ENCODE results near the gene SORCS2. TPM values are rescaled to one million over a fixed set of nuclear protein-coding genes. Genes with fewer than 3 reads are reported as not detected.

Gene SORCS2
- total RNA-seq, 2 donors from 2014 or later: 1.0 to 4.4 TPM

DNA sequence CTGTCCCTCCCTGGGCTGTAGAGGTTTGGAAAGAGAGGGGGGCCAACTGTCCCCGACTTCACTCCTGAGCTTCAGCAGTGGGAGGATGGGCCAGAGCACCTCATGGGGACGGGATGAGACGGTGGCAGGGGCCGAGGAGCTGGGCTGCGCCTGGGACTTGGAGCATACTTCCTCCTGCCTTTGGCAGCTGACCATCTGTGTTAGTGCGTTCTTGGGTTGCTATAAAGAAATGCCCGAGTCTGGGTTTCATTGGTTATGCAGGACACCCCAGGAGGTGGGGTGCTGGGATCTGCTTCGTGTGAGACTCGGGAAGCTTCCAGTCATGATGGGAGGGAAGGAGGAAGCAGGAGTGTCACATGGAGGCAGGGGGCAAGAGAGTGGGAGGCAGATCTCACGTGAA is 235.0 kb downstream of the SORCS2 start:
- Histone ChIP-seq H3K4me1 (replicated peaks) (no peaks in the 10 kb centered on the region), H3K36me3 (no peaks in the 10 kb centered on the region), H3K9me3 (no peaks in the 10 kb centered on the region), H3K4me3 (no peak overlapping the region), H3K27ac (no peak overlapping the region), H3K27me3 (replicated peaks; ENCODE audit: insufficient read depth) (no peaks in the 10 kb centered on the region)
- WGBS: 70% methylated on average over 10 of the region's 10 CpGs
- TF ChIP-seq POLR2A (IDR thresholded peaks at IDR 0.05): no peak
- no peak for TF ChIP-seq POLR2AphosphoS5 (IDR thresholded peaks at IDR 0.05)
- TF ChIP-seq, protein P1, sequence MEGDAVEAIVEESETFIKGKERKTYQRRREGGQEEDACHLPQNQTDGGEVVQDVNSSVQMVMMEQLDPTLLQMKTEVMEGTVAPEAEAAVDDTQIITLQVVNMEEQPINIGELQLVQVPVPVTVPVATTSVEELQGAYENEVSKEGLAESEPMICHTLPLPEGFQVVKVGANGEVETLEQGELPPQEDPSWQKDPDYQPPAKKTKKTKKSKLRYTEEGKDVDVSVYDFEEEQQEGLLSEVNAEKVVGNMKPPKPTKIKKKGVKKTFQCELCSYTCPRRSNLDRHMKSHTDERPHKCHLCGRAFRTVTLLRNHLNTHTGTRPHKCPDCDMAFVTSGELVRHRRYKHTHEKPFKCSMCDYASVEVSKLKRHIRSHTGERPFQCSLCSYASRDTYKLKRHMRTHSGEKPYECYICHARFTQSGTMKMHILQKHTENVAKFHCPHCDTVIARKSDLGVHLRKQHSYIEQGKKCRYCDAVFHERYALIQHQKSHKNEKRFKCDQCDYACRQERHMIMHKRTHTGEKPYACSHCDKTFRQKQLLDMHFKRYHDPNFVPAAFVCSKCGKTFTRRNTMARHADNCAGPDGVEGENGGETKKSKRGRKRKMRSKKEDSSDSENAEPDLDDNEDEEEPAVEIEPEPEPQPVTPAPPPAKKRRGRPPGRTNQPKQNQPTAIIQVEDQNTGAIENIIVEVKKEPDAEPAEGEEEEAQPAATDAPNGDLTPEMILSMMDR (IDR thresholded peaks at IDR 0.05): no peak
- DNase-seq (ENCODE audit: low spot score): no peak
- intact Hi-C loops (cut with DNase I): no loop called here

DNA sequence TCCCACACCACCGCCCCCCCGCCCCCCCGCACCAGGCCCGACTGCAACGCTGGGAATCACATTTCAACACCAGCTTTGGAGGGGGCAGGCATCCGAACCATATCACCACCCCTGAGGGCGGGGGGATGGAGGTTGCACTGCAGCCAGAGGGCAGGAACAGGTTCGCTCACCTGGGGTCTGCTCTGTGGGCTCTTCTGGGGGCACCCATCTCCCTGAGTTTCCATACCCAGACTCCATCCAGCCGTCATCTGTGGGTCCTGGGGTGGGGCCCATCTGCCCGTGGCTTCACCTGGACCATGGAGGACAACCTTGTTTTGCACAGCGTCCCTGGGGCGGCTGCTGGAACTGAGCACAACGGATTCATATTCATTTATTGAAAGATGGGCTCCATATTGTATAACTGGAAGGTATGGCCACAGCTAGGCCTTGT is 235.5 kb downstream of the SORCS2 start:
- intact Hi-C loops (cut with DNase I): no loop called here
- H3K27ac ChIP-seq: no peak overlapping the region
- no peaks in the 10 kb centered on the region for H3K4me1 ChIP-seq (replicated peaks)
- H3K9me3 ChIP-seq: no peaks in the 10 kb centered on the region
- no peak for TF ChIP-seq POLR2AphosphoS5 (IDR thresholded peaks at IDR 0.05)
- TF ChIP-seq, protein P1 (IDR thresholded peaks at IDR 0.05): no peak
- no peak for TF ChIP-seq POLR2A (IDR thresholded peaks at IDR 0.05)
- no peak for DNase-seq (ENCODE audit: low spot score)
- H3K36me3 ChIP-seq: no peaks in the 10 kb centered on the region
- H3K4me3 ChIP-seq: no peak overlapping the region
- H3K27me3 ChIP-seq (replicated peaks; ENCODE audit: insufficient read depth): no peaks in the 10 kb centered on the region
- WGBS: 89% methylated on average over 13 of the region's 13 CpGs

DNA sequence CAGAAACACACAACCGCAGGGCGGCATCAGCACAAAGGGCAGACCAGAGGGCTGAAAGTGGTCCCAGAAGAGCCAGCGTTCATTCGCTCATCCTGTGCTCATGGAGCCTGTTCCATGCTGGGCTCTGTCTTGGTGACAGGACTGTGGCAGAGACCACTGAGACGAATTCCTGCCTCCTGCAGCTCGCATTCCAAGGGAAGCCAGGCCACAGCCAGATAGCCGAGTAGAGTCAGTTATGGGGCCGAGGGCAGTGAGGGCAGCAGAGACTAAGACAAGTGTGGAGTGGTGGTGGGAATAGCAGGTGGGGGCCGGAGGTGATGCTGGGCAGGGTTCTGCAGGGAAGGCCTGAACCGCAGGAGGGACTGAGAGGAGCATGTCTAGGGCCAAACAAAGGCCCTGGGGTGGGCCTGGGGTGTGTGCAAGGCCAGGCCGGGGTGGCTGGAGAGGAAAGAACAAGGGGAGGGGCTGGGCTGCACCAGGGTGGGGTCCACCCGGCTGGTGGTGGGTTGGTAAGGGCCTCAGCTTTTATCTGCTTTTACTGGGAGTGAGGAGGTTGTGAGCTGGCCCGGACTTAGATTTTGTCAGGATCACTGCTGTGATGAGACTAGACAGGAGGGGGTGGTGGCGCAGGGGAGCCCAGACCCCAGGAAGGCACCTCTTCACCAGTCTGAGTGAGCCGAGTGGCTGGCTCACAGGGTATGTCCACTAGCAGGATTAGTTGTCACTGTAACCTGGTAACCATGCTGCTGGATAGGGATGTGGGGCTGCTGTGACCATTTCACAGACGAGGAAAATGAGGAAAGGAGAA is 236.1 kb downstream of the SORCS2 start:
- Histone ChIP-seq H3K27ac (no peak overlapping the region), H3K9me3 (no peaks in the 10 kb centered on the region), H3K27me3 (replicated peaks; ENCODE audit: insufficient read depth) (no peaks in the 10 kb centered on the region), H3K4me3 (no peak overlapping the region), H3K4me1 (replicated peaks) (no peaks in the 10 kb centered on the region), H3K36me3 (no peaks in the 10 kb centered on the region)
- 92% methylated on average over 16 of the region's 16 CpGs for WGBS
- TF ChIP-seq POLR2AphosphoS5 (IDR thresholded peaks at IDR 0.05) (no peak), POLR2A (IDR thresholded peaks at IDR 0.05) (no peak)
- TF ChIP-seq, protein P1 (IDR thresholded peaks at IDR 0.05): no peak
- intact Hi-C loops (cut with DNase I): no loop called here
- DNase-seq (ENCODE audit: low spot score): no peak

DNA sequence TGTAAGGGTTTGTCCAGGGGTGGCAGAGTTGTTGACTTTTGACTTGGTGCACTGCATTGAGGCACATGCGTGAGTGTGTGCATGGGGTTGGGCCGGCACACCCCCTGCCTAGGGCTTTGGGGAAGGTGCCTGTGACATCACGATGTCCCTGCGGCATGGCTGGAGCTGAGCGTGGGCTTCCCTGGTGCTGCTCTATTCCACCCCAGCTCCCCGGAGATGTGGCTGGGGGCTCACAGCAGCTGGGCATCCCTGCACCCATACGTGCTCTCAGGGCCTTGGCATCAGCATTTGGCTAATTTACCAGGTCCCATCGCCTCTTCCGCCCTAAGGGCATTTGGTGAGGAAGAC is 236.7 kb downstream of the SORCS2 start:
- H3K27ac ChIP-seq: no peak overlapping the region
- H3K4me3 ChIP-seq: no peak overlapping the region
- no peak for DNase-seq (ENCODE audit: low spot score)
- TF ChIP-seq, protein P1 (IDR thresholded peaks at IDR 0.05): no peak
- TF ChIP-seq POLR2AphosphoS5 (IDR thresholded peaks at IDR 0.05) (no peak), POLR2A (IDR thresholded peaks at IDR 0.05) (no peak)
- no peaks in the 10 kb centered on the region for H3K36me3 ChIP-seq
- no peaks in the 10 kb centered on the region for H3K27me3 ChIP-seq (replicated peaks; ENCODE audit: insufficient read depth)
- no peaks in the 10 kb centered on the region for H3K4me1 ChIP-seq (replicated peaks)
- H3K9me3 ChIP-seq: no peaks in the 10 kb centered on the region
- 92% methylated on average over 8 of the region's 9 CpGs for WGBS
- intact Hi-C loops (cut with DNase I): no loop called here

DNA sequence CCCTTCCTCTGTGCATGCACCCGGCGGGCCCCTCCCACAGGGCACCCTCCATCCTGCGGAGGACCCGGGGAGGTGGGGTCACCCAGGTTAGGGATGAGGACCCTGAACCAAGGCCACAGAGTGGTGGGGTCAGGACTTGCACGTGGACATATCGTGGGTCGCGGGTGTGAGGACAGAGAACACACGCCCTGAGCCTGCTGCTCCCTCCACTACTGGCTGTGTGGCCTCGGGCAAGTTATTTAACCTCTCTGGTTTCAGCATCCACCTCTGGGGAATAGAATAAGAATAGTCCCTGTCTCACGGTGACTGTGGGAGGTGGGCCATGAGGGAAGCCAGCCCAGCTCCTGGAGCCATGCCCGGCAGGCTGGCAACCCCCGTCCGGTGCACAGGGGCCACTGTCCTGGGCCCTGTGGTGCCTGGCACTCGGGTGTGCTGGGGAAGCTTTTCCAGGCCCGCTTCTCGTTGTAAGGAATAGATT is 237.3 kb downstream of the SORCS2 start:
- Histone ChIP-seq H3K36me3 (no peaks in the 10 kb centered on the region), H3K4me1 (replicated peaks) (no peaks in the 10 kb centered on the region), H3K27ac (no peak overlapping the region), H3K27me3 (replicated peaks; ENCODE audit: insufficient read depth) (no peaks in the 10 kb centered on the region), H3K4me3 (no peak overlapping the region), H3K9me3 (no peaks in the 10 kb centered on the region)
- WGBS: 80% methylated on average over 17 of the region's 17 CpGs
- intact Hi-C loops (cut with DNase I): no loop called here
- TF ChIP-seq POLR2AphosphoS5 (IDR thresholded peaks at IDR 0.05) (no peak), POLR2A (IDR thresholded peaks at IDR 0.05) (no peak)
- TF ChIP-seq, protein P1 (IDR thresholded peaks at IDR 0.05): no peak
- DNase-seq (ENCODE audit: low spot score): no peak

Data from prostate gland (tissue), 2 donors.